ENCODE data around the gene ANKS1B. TPM values are rescaled to one million over a fixed set of nuclear protein-coding genes. Genes with fewer than 3 reads are reported as not detected.
"Not testable (repeated sequence)": the region's sequence is repeated elsewhere in the genome, so short reads cannot be mapped to it uniquely, and the experiment has no call there.

ANKS1B gene
- total RNA-seq, 2 experiments from 2014 or later, result 0.30 to 1.3 TPM

GRCh38 chr12:99277591-99278379, 707.0 kb downstream of the ANKS1B start:
- ChIA-PET CTCF (no interaction called here), POLR2A (no interaction called here)
- H3K4me3 Mint-ChIP-seq, result no peak overlapping the region
- H3K4me1 Mint-ChIP-seq, result no peaks in the 10 kb centered on the region
- peaks cover 3% of the 10 kb centered on the region for H3K9me3 Mint-ChIP-seq
- DNase-seq, result no peak
- no peak overlapping the region for H3K27ac Mint-ChIP-seq
- H3K36me3 Mint-ChIP-seq (ENCODE audit: low read depth), result no peaks in the 10 kb centered on the region
- no peaks in the 10 kb centered on the region for H3K27me3 Mint-ChIP-seq

GRCh38 chr12:99271071-99271470, 713.7 kb downstream of the ANKS1B start:
- POLR2A ChIA-PET, result no interaction called here
- Mint-ChIP-seq H3K27me3 (no peaks in the 10 kb centered on the region), H3K9me3 (peaks cover 9% of the 10 kb centered on the region), H3K4me1 (no peaks in the 10 kb centered on the region), H3K27ac (no peak overlapping the region), H3K36me3 (ENCODE audit: low read depth) (no peaks in the 10 kb centered on the region), H3K4me3 (no peak overlapping the region)
- DNase-seq, result no peak
- CTCF ChIA-PET, result no interaction called here

- POLR2A ChIA-PET, result no interaction called here
- Mint-ChIP-seq H3K27me3 (no peaks in the 10 kb centered on the region), H3K36me3 (ENCODE audit: low read depth) (no peaks in the 10 kb centered on the region), H3K4me1 (no peaks in the 10 kb centered on the region), H3K4me3 (no peak overlapping the region), H3K27ac (no peak overlapping the region), H3K9me3 (peaks cover 9% of the 10 kb centered on the region)
- DNase-seq, result no peak
- CTCF ChIA-PET, result no interaction called here
These were observed 717.7 kb downstream of the ANKS1B start for GRCh38 chr12:99267038-99267437.

- Mint-ChIP-seq H3K4me1 (no peaks in the 10 kb centered on the region), H3K27ac (no peak overlapping the region), H3K36me3 (ENCODE audit: low read depth) (no peaks in the 10 kb centered on the region), H3K27me3 (no peaks in the 10 kb centered on the region), H3K9me3 (peaks cover 6% of the 10 kb centered on the region), H3K4me3 (no peak overlapping the region)
- CTCF ChIA-PET, result no interaction called here
- no peak for DNase-seq
- POLR2A ChIA-PET, result no interaction called here
These were observed 719.1 kb downstream of the ANKS1B start for GRCh38 chr12:99265648-99266047.

GRCh38 chr12:99261256-99261655, 723.5 kb downstream of the ANKS1B start:
- Mint-ChIP-seq H3K27ac (no peak overlapping the region), H3K36me3 (ENCODE audit: low read depth) (no peaks in the 10 kb centered on the region), H3K4me1 (no peaks in the 10 kb centered on the region), H3K9me3 (peaks cover 2% of the 10 kb centered on the region), H3K27me3 (no peaks in the 10 kb centered on the region), H3K4me3 (no peak overlapping the region)
- ChIA-PET POLR2A (no interaction called here), CTCF (no interaction called here)
- DNase-seq, result no peak

GRCh38 chr12:99260456-99260996, 724.2 kb downstream of the ANKS1B start:
- POLR2A ChIA-PET, result no interaction called here
- no peak overlapping the region for H3K27ac Mint-ChIP-seq

GRCh38 chr12:99259040-99259934, 725.4 kb downstream of the ANKS1B start:
- Mint-ChIP-seq H3K27ac (no peak overlapping the region), H3K4me3 (no peak overlapping the region), H3K36me3 (ENCODE audit: low read depth) (no peaks in the 10 kb centered on the region), H3K4me1 (no peaks in the 10 kb centered on the region), H3K9me3 (peaks cover 2% of the 10 kb centered on the region), H3K27me3 (no peaks in the 10 kb centered on the region)
- DNase-seq, result no peak
- ChIA-PET CTCF (no interaction called here), POLR2A (no interaction called here)

More at GRCh38 chr12:99260456-99260996, 724.2 kb downstream of the ANKS1B start:
- Mint-ChIP-seq H3K4me1 (no peaks in the 10 kb centered on the region), H3K9me3 (peaks cover 2% of the 10 kb centered on the region), H3K27me3 (no peaks in the 10 kb centered on the region), H3K36me3 (ENCODE audit: low read depth) (no peaks in the 10 kb centered on the region), H3K4me3 (no peak overlapping the region)
- no peak for DNase-seq
- CTCF ChIA-PET, result no interaction called here

- DNase-seq, result no peak
- H3K36me3 Mint-ChIP-seq (ENCODE audit: low read depth), result no peaks in the 10 kb centered on the region
- H3K27ac Mint-ChIP-seq, result no peak overlapping the region
- ChIA-PET CTCF (interaction anchor here (0.9 kb wide), 1 partner anchor 362 kb away, joined by 5 read pairs; no protein-coding TSS in a partner anchor), POLR2A (no interaction called here)
- peaks cover 2% of the 10 kb centered on the region for H3K9me3 Mint-ChIP-seq
- no peaks in the 10 kb centered on the region for H3K27me3 Mint-ChIP-seq
- no peak overlapping the region for H3K4me3 Mint-ChIP-seq
- H3K4me1 Mint-ChIP-seq, result no peaks in the 10 kb centered on the region
These were observed 727.1 kb downstream of the ANKS1B start for GRCh38 chr12:99257672-99258071.

- DNase-seq, result no peak
- Mint-ChIP-seq H3K27ac (no peak overlapping the region), H3K9me3 (peaks cover 2% of the 10 kb centered on the region), H3K4me3 (no peak overlapping the region), H3K36me3 (ENCODE audit: low read depth) (no peaks in the 10 kb centered on the region), H3K4me1 (no peaks in the 10 kb centered on the region), H3K27me3 (no peaks in the 10 kb centered on the region)
- POLR2A ChIA-PET, result no interaction called here
- CTCF ChIA-PET, result no interaction called here
These were observed 731.7 kb downstream of the ANKS1B start for GRCh38 chr12:99253068-99253467.

GRCh38 chr12:99250091-99250490, 734.6 kb downstream of the ANKS1B start:
- H3K36me3 Mint-ChIP-seq (ENCODE audit: low read depth), result no peaks in the 10 kb centered on the region
- no peaks in the 10 kb centered on the region for H3K27me3 Mint-ChIP-seq
- H3K9me3 Mint-ChIP-seq, result peaks cover 6% of the 10 kb centered on the region
- ChIA-PET CTCF (no interaction called here), POLR2A (no interaction called here)
- H3K27ac Mint-ChIP-seq, result no peak overlapping the region
- no peak overlapping the region for H3K4me3 Mint-ChIP-seq
- no peaks in the 10 kb centered on the region for H3K4me1 Mint-ChIP-seq
- no peak for DNase-seq

GRCh38 chr12:99249543-99249942, 735.2 kb downstream of the ANKS1B start:
- H3K9me3 Mint-ChIP-seq, result peaks cover 6% of the 10 kb centered on the region
- H3K27me3 Mint-ChIP-seq, result no peaks in the 10 kb centered on the region
- CTCF ChIA-PET, result no interaction called here
- no peak for DNase-seq
- no peaks in the 10 kb centered on the region for H3K36me3 Mint-ChIP-seq (ENCODE audit: low read depth)
- POLR2A ChIA-PET, result no interaction called here
- no peaks in the 10 kb centered on the region for H3K4me1 Mint-ChIP-seq
- no peak overlapping the region for H3K4me3 Mint-ChIP-seq
- no peak overlapping the region for H3K27ac Mint-ChIP-seq

GRCh38 chr12:99237907-99238538, 746.7 kb downstream of the ANKS1B start:
- POLR2A ChIA-PET; DNase-seq; H3K4me1 Mint-ChIP-seq; H3K36me3 Mint-ChIP-seq (ENCODE audit: low read depth); CTCF ChIA-PET; H3K27ac Mint-ChIP-seq; H3K4me3 Mint-ChIP-seq; H3K27me3 Mint-ChIP-seq: not testable (repeated sequence)
- H3K9me3 Mint-ChIP-seq, result peaks cover 11% of the 10 kb centered on the region

- POLR2A ChIA-PET, result no interaction called here
- Mint-ChIP-seq H3K36me3 (ENCODE audit: low read depth) (no peaks in the 10 kb centered on the region), H3K9me3 (peaks cover 6% of the 10 kb centered on the region), H3K27me3 (no peaks in the 10 kb centered on the region), H3K4me1 (peaks cover 2% of the 10 kb centered on the region), H3K4me3 (no peak overlapping the region), H3K27ac (no peak overlapping the region)
- CTCF ChIA-PET, result no interaction called here
- DNase-seq, result no peak
These were observed 749.4 kb downstream of the ANKS1B start for GRCh38 chr12:99235381-99235780.

All from activated CD4-positive, alpha-beta memory T cell treated with anti-CD3 and anti-CD28 coated beads, Interleukin-2, amount 10 ng/mL, durations not matched to agents 7 days and 5 days (primary cell).